ENCODE measurements around the gene PGS1.
"Not testable (repeated sequence)": the region's sequence is repeated elsewhere in the genome, so short reads cannot be mapped to it uniquely, and the experiment has no call there.

Gene PGS1

DNA sequence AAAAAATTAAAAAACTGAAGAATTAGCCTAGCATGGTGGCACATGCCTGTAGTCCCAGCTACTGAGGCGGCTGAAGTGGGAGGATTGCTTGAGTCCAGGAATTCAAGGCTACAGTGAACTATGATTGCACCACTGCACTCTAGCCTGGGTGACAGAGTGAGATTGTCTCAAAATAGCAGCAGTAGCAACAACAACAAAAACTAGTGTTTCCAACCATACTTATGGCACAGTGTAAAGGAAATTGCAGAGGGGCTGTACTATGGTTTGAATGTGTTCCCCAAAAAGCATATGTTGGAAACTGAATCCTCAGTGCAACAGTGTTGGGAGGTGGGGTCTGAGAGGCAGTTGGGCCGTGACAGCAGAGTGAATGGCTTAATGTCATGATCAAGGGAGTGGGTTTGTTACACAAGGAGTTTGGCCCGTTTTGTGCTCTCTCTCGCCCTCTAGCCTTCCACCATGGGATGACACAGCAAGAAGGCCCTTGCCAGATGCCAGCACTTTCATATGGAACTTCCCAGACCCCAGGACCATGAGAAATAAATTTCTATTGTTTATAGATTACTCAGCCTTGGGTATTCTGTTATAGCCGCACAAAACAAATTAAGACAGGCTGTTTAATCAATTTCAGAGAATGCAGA is 70.0 kb downstream of the PGS1 start:
- no peak for DNase-seq (ENCODE audit: low read depth)

DNA sequence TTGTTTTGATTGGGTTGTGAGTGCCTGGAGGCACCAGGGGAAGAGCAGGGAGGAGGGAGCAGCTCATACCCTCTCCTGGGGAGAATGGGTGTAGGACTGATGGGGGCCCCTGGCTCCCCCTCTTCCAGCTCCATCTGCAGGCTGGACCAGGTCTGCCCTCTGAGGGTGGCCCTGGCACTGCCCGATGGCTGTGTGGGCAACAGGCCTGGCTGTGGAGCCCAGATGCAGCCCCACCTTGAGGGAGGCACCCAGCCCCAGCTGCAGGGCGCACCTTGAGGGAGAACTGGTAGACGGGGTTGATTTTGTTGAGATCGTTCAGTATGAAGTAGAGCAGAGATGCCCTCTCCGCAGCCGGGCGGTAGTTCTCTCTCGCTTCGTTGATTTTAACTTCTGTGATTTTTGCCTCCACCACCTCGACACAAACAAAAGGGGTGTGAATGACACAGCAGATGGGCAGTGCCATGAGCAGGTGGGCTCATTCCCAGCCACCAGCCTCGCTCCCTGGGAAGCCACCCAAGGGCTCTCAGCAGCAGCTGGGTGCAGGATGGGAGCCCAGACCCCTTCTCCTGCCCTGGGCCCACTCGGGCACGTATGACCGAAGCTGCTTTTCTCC is 71.6 kb downstream of the PGS1 start:
- no peak for DNase-seq (ENCODE audit: low read depth)

DNA sequence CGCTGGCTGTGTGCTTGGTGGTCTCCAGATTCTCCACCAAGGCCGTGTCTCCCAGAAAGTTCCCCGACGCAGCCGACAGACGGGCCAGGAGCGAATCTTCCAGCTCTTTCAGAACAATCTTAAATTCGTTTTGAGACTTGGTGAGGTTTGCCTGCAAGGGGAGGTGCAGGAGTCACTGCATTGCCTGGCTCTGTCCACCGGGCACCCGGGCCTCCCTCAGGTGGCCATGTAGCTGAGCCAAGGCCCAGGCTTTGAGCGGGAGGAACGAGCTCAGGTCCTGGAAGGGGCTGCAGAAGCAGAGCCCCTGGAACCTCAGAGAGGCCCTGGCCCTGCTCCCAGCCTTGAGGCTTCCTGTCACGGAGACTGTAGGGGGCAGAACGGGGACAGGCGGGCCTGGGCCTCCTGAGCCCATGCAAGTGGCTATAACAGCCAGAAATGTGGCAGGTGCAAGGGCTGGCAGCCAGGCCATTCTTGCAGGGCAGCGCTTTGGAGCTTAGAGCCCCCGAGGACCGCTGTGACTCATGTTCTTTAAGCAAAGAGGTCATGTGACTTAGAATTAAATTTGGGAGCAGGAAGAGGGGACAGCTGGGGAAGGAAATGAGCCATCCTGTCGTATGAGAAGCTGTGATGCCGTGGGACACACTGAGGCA is 72.4 kb downstream of the PGS1 start:
- DNase-seq (ENCODE audit: low read depth): no peak

DNA sequence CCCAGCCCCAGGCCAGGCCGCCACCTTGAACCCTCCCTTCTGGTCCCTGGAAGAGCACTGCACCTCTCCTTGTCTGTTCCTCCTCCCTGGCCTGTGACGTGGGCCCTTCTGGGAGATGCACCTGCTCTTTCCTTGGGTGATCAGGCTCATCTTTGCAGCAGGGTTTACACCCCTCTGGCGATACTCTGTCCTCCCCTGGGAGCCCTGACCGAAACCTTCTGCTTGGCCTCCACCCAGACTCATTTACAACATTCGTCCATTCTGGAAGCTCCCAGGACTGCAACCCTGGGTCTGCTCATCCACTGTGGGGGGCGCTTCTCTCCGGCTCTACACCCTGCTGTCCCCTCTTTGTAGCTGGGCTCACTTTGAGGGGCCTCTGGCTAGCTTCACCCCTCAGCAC is 73.3 kb downstream of the PGS1 start:
- no peak for DNase-seq (ENCODE audit: low read depth)

DNA sequence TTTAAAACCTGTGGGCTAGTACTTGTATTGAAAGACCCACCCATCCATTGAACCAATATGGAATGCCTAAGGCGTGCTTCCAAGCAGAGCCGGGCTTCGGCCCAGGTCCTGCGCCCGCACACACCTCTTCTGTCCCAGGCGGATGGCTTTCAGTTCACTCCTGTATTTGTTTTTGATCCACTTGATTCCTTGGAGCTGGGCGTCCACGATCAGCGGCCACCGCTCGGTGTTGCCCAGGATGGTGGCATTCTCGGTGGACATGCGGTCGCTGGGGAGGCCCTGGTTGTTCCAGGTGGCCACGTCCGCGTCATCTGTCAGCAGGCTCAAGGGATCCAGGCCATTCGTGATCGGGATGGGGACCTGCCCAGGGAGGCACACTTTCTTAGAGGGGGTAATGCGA is 75.9 kb downstream of the PGS1 start:
- no peak for DNase-seq (ENCODE audit: low read depth)

DNA sequence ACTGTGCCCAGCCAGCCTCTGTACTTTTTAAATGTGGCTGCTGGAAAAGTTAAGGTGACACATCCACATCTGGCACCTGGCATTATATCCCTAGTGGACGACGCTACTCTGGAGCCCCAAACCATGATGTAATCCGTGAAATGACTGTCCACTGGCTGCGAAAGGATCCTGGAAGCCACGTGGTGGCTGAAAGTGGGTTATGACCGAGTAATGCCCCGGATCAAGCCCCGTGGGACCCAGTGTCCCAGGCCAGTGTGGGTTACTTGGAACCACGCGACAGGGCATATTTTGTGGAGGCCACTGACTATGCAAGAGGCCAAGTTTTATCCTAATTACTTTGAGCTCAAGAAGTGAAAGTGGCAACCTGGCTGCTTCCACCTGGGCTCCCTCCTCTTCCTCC is 79.6 kb downstream of the PGS1 start:
- no peak for DNase-seq (ENCODE audit: low read depth)

DNA sequence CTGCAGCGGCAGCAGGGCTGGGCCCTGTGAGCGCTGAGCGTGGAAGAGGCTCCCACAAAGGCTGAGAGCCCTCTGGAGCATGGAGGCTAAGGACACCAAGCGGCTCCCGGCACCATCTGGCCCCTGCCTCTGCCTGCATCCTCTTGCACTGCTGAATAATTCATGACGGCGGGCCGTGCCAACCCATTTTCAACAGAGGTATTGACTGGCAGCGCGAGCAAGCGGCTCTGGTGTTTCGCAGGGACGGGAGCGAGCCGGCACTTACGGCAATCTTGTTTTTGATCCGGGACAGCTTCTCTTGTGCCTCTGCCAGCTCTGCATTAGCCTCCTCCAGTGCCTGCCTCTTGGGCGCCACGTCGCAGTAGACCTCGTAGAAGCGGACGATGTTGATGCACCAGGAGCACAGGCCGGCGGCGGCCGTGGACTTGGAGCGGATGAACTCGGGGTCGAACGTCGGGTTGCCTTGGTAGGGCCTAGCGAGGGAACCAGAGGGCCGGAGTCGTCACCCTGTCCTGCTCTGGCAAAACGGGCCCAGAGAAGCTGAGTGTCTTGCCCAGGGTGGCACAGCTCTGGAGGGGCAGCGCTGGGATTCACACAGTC is 80.4 kb downstream of the PGS1 start:
- DNase-seq (ENCODE audit: low read depth): no peak

DNA sequence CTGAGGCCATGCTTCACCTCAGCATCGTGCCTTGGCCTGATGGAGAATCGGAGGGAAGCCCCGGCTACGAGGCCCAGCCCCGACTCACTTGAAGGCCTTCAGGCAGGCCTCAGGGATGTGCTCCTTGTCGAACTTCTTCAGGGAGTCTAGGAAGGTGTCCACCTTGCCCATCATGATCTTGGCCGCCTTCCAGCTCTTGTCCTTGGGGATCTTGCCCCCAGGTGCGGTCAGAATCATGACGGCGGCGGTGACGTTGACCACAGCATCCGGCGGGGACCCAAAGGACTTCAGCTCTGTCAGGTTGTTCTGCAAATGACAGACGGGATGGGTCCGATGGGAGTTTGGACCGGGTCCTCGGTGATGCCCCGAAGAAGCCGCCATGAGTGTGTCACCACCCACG is 81.2 kb downstream of the PGS1 start:
- no peak for DNase-seq (ENCODE audit: low read depth)

DNA sequence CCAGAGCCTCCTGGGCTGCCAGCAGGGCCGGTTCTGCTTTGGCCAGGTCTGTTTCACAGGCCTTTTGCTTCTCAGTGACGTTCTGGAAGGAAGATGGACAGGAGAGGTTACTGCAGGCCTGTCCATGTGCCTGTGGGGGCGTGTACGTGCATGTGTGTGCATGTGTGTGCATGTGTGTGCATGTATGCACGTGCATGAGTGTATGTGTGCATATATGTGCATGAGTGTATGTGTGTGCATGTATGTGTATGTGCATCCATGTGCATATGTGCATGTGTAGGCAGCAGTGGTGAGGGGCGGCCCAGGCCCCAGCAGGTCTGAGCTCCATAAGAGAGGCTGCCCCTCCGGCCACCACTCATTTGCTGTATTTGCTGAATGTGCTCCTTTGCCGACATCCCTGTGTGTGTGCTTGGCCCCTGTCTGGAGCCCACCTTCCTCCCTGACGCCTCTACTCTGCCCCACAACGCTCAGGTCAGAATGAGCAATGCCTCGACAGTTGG is 81.8 kb downstream of the PGS1 start:
- DNase-seq (ENCODE audit: low read depth): no peak

DNA sequence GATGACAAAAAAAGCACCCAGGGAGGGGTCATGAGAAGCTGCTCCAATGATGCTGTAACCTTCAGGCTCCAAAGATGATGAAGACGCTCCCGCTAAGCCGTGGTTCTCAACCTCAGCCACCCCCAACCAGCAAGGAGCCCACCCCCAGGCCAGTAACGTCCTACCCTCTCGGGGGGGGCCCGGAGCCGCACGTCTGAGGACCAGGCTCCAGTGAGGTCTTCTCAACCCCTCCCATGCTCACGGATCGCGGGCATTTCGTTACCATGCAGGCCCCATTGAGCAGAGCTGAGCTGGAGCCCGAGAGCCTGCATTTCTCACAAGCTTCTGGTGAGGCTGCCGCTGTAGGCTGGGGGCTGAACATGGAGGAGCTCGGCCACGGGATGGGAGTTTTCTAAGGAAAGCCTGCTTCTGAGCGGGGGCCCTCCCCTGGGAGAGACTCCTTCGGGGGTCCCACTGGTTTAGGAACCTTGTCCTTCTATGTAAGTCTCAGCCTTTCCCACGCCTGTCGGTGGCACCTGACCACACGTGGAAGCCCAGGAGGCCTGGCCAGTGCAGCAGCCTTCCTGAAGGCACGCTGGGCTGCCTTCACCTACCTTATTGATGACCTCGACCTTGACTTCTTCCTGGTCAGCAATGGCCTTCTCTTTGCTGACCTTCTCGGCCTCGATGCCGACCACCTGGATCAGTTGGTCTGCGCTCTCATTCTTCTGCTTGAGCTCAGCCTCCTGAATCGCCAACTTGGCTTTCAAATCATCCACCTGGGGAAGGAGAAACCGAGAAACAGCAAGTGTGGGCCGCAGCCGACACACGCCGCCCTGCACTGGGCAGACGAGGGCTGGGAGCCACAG is 82.7 kb downstream of the PGS1 start:
- DNase-seq (ENCODE audit: low read depth): no peak

DNA sequence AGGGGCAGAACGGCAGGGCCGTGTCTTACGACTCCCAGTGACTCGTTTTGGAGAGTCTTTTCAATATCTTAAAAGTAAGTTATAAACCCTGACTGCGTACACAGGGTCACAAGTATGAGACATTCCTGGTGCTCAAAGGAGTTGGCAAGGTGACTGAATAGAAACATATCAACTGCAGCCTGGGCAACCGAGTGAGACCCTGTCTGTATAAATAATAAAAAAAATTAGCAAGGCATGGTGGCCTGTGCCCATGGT is 83.3 kb downstream of the PGS1 start:
- DNase-seq (ENCODE audit: low read depth): no peak

DNA sequence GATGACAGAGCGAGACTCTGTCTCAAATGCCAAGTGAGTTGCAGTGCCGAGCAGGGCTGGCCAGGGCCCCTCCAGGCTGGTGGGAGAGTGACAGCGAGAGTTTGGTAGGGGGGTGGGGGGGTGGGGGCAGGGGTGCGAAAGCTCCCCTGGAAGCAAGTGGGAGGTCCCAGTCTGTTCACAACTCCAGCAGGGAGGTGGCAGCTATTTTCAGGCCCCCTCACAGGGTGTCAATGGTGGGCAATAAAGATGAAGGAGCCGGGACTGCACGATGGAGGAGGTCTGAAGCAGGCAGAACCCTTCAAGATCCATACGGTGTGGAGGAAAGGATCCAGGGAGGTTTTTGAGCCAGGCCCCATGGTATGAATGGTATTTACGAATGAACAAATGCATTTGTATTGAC is 83.7 kb downstream of the PGS1 start:
- DNase-seq (ENCODE audit: low read depth): no peak

DNA sequence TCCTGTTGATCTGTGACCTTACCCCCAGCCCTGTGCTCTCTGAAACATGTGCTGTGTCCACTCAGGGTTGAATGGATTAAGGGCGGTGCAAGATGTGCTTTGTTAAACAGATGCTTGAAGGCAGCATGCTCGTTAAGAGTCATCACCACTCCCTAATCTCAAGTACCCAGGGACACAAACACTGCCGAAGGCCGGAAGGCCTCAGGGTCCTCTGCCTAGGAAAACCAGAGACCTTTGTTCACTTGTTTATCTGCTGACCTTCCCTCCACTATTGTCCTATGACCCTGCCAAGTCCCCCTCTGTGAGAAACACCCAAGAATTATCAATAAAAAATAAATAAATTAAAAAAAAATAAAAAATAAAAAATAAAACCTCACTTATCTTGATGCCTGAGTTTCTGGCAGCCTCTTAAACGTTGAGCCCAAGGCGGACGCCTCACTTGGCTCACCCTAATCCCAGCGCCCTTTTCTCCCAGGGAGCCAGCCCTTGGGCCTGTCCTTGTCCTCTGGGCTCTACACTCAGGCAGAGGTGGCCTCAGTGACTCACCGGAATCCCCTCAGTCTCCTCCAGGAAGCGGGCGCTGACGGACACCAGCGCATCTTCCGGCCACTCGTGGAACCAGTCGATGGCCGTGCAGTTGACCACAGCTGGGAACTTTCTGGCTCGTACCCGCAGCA is 87.8 kb downstream of the PGS1 start:
- DNase-seq (ENCODE audit: low read depth): not testable (repeated sequence)

DNA sequence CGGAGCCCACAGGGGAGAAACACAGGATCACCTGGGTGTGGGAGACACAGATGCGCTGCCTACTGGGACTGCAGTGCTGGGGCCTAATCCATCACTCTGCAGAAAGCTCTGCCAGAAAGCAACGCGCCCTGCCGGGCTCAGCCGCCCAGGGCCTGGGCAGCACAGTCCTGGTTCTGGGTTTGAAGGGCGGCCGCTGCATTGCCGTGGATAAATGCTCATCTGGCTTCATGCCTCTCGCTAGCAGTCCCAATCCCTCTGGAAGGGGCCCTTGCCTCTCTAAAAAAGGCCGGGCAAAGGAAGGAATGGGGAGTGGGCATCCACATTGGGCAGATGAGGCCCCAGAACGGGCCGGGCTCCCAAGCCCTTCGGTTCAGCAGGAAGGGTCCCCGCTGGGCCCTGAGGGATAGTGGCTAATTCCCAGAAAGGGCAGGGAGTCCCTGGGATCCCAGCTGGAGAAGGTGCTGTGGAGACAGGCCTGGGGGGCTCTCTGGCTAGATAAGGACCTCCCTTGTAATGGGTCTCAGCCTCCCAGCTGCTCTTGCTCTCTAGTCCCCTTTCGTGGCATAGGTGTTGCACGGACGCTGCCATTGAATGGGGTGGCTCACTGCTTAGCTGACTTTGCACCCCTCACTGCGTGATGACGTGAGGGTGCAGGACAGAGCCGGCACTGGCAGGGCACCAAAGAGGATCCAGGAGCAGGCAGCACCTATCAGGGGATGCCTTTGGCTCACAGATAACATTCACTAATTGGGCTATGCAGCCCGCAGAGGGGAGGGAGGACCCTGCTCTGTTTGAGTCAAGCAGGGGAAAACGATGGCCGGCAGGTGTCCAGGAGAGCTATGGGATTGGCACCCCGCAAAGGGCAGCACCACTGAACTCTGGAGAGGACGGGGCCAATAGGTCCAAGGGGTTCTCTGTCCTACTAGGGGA is 88.6 kb downstream of the PGS1 start:
- DNase-seq (ENCODE audit: low read depth): no peak

DNA sequence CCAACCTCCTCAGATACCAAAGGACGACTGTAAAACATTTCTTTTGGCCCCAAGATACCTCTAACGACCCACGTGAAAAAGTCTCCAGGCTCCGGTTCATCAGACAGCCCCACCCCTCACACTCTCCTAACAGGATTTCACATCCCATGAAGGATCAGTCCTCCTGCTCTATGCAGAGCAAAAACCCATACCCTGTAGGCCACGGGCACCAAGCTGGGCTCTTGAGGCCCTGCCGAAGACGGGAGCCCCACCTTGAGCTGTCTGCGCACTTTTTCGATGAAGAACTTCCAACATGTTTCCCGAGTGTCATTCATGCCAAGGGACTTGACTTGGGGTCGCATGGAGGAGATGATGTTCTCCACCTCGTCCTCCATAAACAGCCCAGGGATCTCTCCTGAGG is 89.9 kb downstream of the PGS1 start:
- DNase-seq (ENCODE audit: low read depth): no peak

DNA sequence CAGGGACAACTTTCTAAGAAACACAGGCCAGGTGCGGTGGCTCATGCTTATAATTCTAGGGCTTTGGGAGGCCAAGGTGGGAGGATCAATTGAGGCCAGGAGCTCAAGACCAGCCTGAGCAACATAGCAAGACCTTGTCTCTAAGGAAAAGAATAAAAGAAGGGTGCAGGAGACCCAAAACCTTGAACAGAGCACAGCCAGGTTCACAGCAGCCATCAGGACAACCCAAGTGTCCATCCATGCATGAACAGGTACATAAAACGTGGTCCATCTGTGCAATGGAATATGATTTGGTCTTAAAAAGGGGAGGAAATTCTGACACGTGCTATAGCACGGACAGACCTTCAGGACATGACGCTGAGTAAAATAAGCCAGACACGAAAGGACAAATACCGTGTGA is 91.0 kb downstream of the PGS1 start:
- DNase-seq (ENCODE audit: low read depth): no peak

DNA sequence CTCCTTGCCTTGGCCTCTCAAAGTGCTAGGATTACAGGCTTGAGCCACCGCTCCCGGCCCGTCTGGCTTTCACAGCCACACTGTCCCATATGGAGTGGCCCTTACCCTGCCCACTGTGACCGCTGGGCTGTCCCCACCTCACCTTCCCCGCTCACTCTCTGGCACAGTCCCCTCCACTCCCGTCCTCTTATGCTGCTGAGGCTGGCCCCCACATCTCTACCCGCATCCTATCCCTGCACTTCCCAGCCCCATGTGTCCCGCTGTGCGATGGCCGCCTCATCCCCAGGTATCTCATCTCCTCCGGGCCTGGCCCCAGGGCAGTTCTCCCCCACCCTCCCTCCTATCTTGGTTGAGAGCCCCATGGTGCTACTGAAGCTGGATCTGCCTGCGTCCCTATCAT is 93.2 kb downstream of the PGS1 start:
- DNase-seq (ENCODE audit: low read depth): no peak

DNA sequence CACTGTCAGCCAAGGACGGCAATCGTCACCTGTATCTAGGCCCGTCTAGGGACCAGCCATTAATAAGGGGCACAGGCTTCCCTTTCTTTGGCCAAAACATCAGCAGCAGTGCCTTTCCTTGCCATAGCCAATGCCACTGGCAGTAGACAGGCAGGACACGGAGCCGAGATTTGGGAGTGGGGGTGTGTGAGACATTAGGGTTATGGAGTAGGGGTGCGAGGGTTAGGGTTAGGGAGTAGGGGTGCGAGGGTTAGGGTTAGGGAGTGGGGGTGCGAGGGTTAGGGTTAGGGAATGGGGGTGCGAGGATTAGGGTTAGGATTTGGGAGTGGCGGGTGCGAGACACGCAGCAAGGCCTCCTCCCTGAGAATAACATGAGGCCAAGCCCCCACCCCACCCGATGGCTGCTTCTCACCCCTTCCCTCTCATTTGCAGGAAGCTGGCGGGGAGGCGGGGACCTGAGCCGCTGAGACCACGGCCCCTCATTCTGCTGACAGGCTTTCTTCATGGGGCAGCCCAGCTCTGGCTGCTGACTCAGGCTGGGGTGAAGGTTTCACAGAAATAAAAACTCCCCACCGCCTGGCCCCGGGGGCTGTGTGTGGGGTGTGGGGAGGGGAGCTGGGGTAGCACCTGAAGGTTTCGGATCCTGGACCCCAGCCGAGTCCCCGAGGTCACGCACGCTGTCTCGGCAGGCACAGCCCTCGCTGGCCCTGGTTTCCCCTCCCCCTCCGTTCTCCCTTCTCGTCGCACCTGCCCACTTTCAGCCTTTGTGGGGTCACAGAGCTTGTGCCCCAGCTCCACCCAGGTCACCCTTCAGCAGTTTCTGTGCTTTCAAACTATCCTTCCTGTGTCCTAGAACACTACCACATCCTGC is 93.8 kb downstream of the PGS1 start:
- DNase-seq (ENCODE audit: low read depth): no peak

DNA sequence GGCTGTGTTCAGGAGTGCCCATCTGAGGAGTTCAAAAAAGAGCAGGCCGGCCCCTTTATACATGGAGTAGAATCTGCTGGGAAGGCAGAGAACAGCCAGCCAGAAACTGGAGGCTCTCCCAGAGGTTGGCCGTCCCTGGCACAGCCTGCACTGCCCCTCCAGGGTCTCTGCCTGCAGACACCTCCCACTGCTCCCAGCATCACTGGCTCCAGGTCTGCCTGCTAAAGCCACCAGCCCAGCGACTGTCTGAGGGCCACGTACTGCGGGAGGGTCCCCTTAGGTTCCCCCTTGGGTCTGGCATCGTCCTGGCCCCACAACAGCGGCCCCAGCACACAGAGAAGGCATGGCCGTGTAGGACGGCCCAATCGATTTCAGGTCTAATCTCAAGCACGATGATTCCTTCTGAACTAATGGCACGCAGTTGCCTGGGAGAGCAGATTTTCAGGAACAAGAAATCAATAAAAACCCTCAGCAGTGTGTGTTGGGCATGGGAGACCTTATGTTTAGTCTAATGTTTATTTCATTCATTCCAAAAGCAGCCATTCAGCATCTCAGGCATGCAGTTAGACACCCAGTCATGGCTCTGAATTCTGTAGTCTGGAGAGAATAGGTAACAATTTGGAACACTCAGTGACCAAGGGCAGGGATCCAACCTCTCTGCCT is 95.6 kb downstream of the PGS1 start:
- no peak for DNase-seq (ENCODE audit: low read depth)

Measured in ELR (cell line).